Loucy (cell line): ENCODE data around the gene LORICRIN.

Experiments used
- H2AFZ ChIP-seq: fragments of 200-600 bp; sonication (generic); 2 replicates; pipeline ENCODE4 v1.6.0; 2016; ENCODE audit warnings: antibody characterized with exemption, mild to moderate bottlenecking, low read length, moderate library complexity
- H3F3A ChIP-seq: fragments of 200-600 bp; 2 replicates; pipeline ENCODE4 v1.6.0; 2016; ENCODE audit warnings: antibody characterized with exemption, low read depth, mild to moderate bottlenecking
- H3K27me3 ChIP-seq: fragments of 200-600 bp; sonication (generic); 2 replicates; pipeline ENCODE4 v1.6.1; 2014; ENCODE audit warnings: low read length, mild to moderate bottlenecking; ENCODE audit not compliant: insufficient read depth, poor library complexity, severe bottlenecking
- H3K36me3 ChIP-seq: fragments of 200-600 bp; sonication (generic); 2 replicates; pipeline ENCODE4 v1.6.1; 2016; ENCODE audit warnings: low read length; ENCODE audit not compliant: insufficient read depth
- H3K4me1 ChIP-seq: fragments of 200-600 bp; sonication (generic); 2 replicates; pipeline ENCODE4 v1.5.1; 2014; ENCODE audit warnings: low read length, mild to moderate bottlenecking; ENCODE audit not compliant: insufficient read depth, poor library complexity, severe bottlenecking
- H3K4me2 ChIP-seq: fragments of 200-600 bp; sonication (generic); 2 replicates; pipeline ENCODE4 v1.6.0; 2014; ENCODE audit warnings: antibody characterized with exemption, low read length, low read depth, mild to moderate bottlenecking; ENCODE audit not compliant: poor library complexity, severe bottlenecking
- H3K4me3 ChIP-seq: fragments of 200-600 bp; sonication (generic); 2 replicates; pipeline ENCODE4 v1.5.1; 2014; ENCODE audit warnings: low read length, mild to moderate bottlenecking, mixed read lengths; ENCODE audit not compliant: poor library complexity, severe bottlenecking
- H3K79me2 ChIP-seq: fragments of 200-600 bp; sonication (generic); 2 replicates; pipeline ENCODE4 v1.6.1; 2014; ENCODE audit warnings: low read length; ENCODE audit not compliant: insufficient read depth
- H3K9ac ChIP-seq: fragments of 200-600 bp; sonication (generic); 2 replicates; pipeline ENCODE4 v1.6.0; 2014; ENCODE audit warnings: mild to moderate bottlenecking, low read depth, low read length, moderate library complexity; ENCODE audit not compliant: poor library complexity, severe bottlenecking
- H3K9me2 ChIP-seq: fragments of 200-600 bp; sonication (generic); replicated peaks from 2 replicates; pipeline ENCODE4 v1.6.1; 2016; ENCODE audit warnings: low read depth, low read length, mixed read lengths
- H3K9me3 ChIP-seq: fragments of 200-600 bp; sonication (generic); 2 replicates; pipeline ENCODE4 v1.6.1; 2014; ENCODE audit warnings: mild to moderate bottlenecking, antibody characterized with exemption, low read length, low read depth; ENCODE audit not compliant: insufficient read depth
- H4K20me1 ChIP-seq: fragments of 200-600 bp; sonication (generic); 2 replicates; pipeline ENCODE4 v1.6.0; 2014; ENCODE audit warnings: antibody characterized with exemption, low read length, mild to moderate bottlenecking; ENCODE audit not compliant: insufficient read depth, poor library complexity, severe bottlenecking
- CTCF ChIP-seq: fragments of 200-600 bp; sonication (generic); conservative IDR thresholded peaks from 2 replicates; pipeline ENCODE4 v1.5.1; 2014; ENCODE audit warnings: mild to moderate bottlenecking, antibody characterized with exemption, low read length
- EZH2phosphoT487 ChIP-seq: fragments of 200-600 bp; IDR thresholded peaks from 2 replicates; pipeline ENCODE4 v1.6.1; 2018; ENCODE audit warnings: antibody characterized with exemption, mild to moderate bottlenecking, moderate library complexity, borderline replicate concordance

Gene LORICRIN

GRCh38 chr1:153246018-153246417, 13.5 kb upstream of the LORICRIN start:
- TF ChIP-seq CTCF (no peak), EZH2phosphoT487 (no peak)
- Histone ChIP-seq H4K20me1 (no peaks in the 10 kb centered on the region), H2AFZ (no peak overlapping the region), H3K27me3 (no peaks in the 10 kb centered on the region), H3K4me3 (no peak overlapping the region), H3K9me2 (no peaks in the 10 kb centered on the region), H3K79me2 (no peaks in the 10 kb centered on the region), H3K36me3 (no peaks in the 10 kb centered on the region), H3K4me2 (no peak overlapping the region), H3K9ac (no peak overlapping the region), H3K4me1 (no peaks in the 10 kb centered on the region), H3K9me3 (no peaks in the 10 kb centered on the region), H3F3A (no peaks in the 10 kb centered on the region)

- Histone ChIP-seq H3K9ac (no peak overlapping the region), H3K9me2 (no peaks in the 10 kb centered on the region), H2AFZ (no peak overlapping the region), H3K4me2 (no peak overlapping the region), H4K20me1 (no peaks in the 10 kb centered on the region), H3K27me3 (no peaks in the 10 kb centered on the region), H3K4me1 (no peaks in the 10 kb centered on the region), H3F3A (no peaks in the 10 kb centered on the region), H3K9me3 (no peaks in the 10 kb centered on the region), H3K36me3 (no peaks in the 10 kb centered on the region), H3K4me3 (no peak overlapping the region), H3K79me2 (no peaks in the 10 kb centered on the region)
- TF ChIP-seq CTCF: no peak
- no peak for TF ChIP-seq EZH2phosphoT487
These were observed 12.7 kb upstream of the LORICRIN start for GRCh38 chr1:153246825-153247224.

GRCh38 chr1:153248176-153248879, 11.2 kb upstream of the LORICRIN start:
- no peak overlapping the region for H3K9ac ChIP-seq
- no peaks in the 10 kb centered on the region for H3K27me3 ChIP-seq
- TF ChIP-seq CTCF: no peak
- TF ChIP-seq EZH2phosphoT487: no peak
- H4K20me1 ChIP-seq: no peaks in the 10 kb centered on the region
- no peaks in the 10 kb centered on the region for H3K36me3 ChIP-seq
- no peak overlapping the region for H3K4me2 ChIP-seq
- H3K4me1 ChIP-seq: peaks cover under 1% of the 10 kb centered on the region
- no peak overlapping the region for H3K4me3 ChIP-seq
- no peaks in the 10 kb centered on the region for H3F3A ChIP-seq
- H2AFZ ChIP-seq: no peak overlapping the region
- no peaks in the 10 kb centered on the region for H3K9me2 ChIP-seq
- H3K79me2 ChIP-seq: no peaks in the 10 kb centered on the region
- H3K9me3 ChIP-seq: no peaks in the 10 kb centered on the region
